ENCODE measurements around the gene SORCS1.
"Not testable (repeated sequence)": the region's sequence is repeated elsewhere in the genome, so short reads cannot be mapped to it uniquely, and the experiment has no call there.

The SORCS1 gene

GRCh38 chr10:106942035-106942662 is 222.4 kb downstream of the SORCS1 start:
- DNase-seq (ENCODE audit: low spot score) = no peak

DNA sequence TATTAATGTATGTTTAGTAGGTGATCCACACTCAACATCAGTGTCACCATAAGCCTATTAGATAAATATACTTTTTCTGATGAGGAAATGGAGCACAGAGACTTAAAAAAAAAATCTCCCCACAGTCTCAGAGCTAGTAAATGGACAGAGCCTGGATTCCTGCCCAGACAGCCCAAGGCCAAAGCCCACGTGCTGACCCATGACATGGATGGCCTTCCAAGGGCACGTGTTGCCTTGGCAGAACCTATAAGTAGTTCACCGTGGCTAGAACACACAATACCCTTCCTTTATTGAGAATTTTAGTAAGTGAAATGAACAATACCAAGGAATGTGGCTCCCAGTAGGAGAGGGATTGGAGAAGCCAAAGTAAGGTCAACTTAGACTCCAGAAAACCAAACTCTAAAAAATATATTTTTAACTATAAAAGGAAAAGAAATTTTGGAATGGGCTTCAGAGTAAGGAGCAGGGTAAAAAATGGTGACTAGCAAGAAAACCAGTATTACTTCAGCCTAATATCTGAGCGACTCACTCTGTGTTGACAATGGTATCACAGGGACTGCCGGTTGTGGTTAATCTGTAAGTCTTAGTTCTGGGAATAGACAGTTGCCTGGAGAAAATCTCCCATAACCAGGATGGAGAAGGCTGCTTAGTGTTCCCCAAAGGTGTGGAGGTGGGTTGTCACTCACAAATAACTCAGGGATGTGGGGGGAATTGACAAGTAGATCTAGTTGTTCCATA is 223.0 kb downstream of the SORCS1 start:
- DNase-seq (ENCODE audit: low spot score) = no peak

DNA sequence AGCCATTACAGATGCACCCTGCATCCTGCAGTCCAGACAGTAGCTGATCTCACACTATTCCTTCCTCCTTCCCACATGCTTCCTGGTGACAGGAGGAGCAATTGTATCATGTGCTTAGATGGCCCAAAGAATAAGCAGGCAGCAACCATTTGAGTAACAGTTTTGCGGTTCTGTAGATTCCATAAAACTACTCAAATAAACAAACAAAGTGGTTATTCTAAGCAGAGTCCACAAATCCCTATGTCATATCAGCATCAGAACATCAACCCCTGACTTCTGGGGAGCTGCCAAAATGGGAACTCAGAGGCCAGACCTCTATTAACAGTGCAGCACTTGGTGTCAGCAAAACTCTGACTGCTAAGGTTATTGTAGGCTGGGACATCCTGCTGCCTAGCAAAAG is 226.0 kb downstream of the SORCS1 start:
- no peak for DNase-seq (ENCODE audit: low spot score)

DNA sequence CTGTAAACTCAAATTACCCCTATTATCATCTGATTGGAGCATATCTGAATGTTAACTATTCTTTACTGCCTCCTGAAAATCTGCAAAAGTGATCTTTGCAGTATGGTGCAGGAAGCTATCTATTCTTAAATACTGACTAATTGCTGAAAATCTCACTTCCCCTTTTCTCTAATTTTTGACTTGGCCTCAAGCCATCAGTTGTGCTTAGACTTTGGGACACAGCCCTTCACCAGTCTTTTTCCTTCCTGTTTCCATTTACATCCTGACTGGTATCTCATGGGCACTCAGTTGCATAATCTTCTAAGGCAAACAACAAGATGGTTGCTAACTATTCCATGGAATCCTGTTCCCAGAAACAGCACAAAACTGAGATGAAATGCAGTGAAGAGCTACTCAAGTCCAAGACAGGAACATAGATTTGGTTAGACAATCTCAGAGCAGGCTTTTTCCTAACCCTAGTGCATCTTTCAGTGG is 228.5 kb downstream of the SORCS1 start:
- no peak for DNase-seq (ENCODE audit: low spot score)

DNA sequence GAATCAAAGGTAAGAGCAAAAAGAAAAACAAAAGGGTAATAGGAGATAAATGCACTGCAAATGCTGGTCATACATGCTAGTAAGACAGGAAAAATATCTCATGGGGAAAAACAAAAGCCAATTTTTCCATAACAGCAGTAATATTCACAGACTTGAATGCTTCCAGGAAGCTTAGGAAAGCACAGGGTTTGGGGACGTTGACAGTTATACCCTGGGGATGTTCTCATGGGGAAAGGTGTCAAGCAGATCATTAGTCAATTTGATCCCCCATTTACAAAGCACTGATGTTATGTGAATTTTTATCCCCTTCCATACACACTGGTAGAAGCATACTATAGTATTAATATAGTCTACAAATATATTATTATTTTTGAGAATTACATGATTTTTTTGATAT is 232.7 kb downstream of the SORCS1 start:
- DNase-seq (ENCODE audit: low spot score) = no peak

DNA sequence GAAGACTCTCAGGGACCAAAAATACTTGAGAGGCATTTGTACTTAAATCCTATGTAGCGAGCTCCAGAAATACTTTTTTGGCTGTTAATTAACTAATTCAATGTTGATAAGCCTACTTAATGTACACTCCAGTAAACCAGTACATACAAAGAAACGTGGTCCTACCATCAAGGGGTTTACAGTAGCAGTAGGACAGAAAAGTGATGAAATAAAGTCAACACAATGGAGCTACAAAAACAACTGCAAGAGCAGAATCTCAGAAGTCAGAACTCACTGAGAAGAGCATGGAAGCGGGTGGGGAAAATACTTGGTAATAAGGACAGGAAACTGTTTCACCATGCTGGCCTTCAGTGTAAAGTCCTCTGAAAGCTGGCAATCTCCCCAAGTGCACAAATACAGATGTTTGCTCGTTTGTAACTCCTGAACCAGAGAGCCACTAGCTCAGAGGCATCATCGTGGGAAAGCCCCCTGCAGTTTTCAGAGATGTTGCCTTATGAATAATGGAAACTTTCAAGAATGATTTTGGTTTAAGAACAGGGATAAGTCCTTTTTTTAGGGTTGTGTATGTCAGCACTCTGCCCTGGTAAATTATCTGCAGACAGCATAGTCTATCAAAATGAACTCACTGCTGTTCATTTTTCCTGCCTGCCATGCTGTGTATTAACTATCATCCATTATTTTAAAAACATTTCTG is 233.2 kb downstream of the SORCS1 start:
- DNase-seq (ENCODE audit: low spot score) = no peak

GRCh38 chr10:106930751-106931150 is 233.8 kb downstream of the SORCS1 start:
- DNase-seq (ENCODE audit: low spot score) = no peak

DNA sequence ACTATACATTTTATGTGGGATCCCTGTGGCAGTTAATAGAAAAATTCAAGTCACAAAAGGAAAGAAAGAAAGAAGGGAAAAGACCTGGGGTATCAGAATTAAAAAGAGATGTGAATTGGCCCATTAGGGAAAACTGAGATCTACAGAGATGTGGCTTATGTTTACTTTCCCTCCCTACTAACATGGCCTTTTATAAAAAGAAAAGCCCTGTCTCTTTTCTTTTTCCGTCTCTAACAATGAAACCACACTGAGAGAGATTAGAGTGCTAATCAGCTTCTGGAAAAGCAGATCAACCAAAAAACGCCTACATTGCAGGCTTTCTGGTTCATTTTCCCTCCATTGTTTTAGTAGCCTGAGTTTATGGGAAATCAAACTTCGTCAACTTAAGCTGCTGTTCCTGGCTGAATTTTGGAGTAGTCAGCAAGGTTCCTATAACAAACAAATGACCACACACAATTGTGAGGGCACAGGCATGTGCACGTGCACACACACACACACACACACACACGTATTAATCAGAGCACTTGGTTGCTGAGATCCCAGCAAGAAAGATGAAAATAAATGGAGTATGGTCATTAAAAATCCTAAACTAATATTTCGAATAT is 235.1 kb downstream of the SORCS1 start:
- no peak for DNase-seq (ENCODE audit: low spot score)

DNA sequence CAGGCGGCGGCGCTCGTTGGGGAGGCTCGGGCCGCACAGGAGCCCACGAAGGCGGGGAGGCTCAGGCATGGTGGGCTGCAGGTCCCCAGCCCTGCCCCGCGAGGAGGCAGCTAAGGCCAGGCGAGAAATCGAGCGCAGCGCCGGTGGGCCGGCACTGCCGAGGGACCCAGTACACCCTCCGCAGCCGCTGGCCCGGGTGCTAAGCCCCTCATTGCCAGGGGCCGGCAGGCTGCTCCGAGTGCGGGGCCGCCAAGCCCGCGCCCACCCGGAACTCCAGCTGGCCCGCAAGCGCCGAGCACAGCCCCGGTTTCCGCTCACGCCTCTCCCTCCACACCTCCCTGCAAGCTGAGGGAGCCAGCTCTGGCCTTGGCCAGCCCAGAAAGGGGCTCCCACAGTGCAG is 236.4 kb downstream of the SORCS1 start:
- DNase-seq (ENCODE audit: low spot score) = not testable (repeated sequence)

DNA sequence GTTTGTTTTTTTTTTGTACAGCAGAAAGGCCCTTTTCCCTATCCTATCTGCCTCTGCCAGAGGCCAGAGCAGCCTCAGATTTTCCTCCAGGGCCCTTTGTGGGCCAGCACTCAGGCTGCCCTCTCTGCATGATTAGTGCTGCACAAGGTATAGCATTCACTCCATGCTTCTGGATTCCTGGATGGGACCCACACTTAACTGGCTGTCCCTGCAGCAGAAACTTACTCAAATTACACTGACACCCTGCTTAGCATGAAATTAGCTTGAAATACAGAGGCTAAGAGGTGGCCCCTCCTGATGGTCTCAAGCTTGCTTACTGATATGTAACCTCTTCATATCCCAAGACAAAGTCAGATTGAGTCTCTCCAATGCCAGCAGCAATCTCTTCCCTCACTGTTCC is 239.3 kb downstream of the SORCS1 start:
- DNase-seq (ENCODE audit: low spot score) = no peak

DNA sequence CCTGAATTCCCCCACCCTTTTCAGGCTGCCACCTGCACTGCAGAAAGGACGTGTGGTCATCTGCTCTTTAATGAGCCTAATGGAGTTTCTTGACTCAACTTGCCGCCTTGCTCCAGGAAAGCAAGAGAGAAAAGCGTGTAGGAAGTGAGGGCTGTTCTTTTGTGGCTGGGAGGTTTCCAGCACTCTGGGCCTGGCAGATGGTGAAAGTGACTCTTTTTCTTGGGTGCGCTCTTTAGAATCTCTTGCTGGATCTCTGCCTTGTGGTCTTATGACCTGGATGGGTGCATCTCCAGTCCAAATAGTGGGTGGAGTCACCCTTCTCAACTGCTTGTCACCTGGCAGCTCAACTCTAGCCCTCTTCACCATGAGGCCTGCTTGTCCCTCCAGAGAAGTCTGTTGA is 244.0 kb downstream of the SORCS1 start:
- DNase-seq (ENCODE audit: low spot score) = no peak

GRCh38 chr10:106919871-106920282 is 244.6 kb downstream of the SORCS1 start:
- DNase-seq (ENCODE audit: low spot score) = no peak

- no peak for DNase-seq (ENCODE audit: low spot score)
These were observed 247.0 kb downstream of the SORCS1 start for GRCh38 chr10:106917452-106918055.

DNA sequence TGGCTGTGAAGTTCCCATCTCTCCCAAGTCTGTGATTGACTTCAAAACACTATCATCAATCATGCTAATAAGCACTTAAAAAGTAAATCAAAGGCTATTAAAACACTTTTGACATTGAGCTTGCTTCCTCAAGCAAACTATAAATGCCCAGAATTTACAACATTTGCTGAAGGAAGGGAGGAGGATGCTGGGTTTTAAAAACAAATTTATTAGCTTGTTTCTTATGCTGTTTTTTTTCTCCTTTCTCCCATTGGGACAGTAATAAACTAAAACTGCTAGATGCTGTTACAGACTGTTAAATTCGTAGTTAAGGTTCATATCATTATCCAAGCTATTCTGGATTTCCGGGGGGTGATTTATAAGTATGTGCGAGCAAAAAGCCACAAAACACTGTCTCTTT is 250.5 kb downstream of the SORCS1 start:
- no peak for DNase-seq (ENCODE audit: low spot score)

- DNase-seq (ENCODE audit: low spot score) = no peak
These were observed 251.2 kb downstream of the SORCS1 start for GRCh38 chr10:106913348-106913747.

GRCh38 chr10:106911096-106911495 is 253.4 kb downstream of the SORCS1 start:
- DNase-seq (ENCODE audit: low spot score) = no peak

DNA sequence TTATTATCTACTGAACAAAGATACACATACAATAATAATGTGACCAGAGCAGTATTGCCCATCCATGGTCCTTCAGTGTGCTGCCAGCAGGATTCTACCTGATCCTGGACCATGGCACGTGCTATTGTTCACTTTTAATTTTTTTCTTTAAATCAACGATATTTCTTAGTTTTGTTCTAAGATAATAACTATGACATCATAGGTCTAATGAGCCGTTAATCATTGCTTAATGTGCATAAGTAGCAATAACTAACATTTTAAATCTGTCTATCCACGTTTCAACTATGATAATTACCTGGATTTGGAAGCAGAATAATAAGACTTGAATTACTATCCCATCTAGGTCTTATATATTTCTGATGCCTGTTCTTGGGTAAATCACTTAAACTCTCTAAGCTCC is 253.8 kb downstream of the SORCS1 start:
- DNase-seq (ENCODE audit: low spot score) = no peak

DNA sequence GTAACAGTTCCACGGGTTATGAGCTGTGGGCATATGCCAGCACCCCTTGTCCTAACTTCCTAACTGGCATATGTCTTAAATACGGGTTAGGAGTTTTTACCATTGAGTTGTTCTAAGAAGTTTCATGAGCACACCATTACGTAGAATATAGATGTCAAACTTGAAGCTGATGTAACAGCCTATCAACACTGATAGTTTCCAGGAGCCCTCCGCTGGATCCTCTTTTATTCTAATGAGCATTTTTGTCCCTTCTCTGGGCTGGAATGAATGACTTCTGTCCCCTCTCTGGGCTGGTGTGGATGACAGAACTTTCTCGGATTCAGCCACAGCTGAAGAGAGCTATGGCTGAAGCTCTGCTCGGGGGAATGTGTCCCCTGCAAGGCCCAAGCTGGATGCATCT is 256.3 kb downstream of the SORCS1 start:
- no peak for DNase-seq (ENCODE audit: low spot score)

GRCh38 chr10:106904209-106904608 is 260.3 kb downstream of the SORCS1 start:
- DNase-seq (ENCODE audit: low spot score) = no peak

DNA sequence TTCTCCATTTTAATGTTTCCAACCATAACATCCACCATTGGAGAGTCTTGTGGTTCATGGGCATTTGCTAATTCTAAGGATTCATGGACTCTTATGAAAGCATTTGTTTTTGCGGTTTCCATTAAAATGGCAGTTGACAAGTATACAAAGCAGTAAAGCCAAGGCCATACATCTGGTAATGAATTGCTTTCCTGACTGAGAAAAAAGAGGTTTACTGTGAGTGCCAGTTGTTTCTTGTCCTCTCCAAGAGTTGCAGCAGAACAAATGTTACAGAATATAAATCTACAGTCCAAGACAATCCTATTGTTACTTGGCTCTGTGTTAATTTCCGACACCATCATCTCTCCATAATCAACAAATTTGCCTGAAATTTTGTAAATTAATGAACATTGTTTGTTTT is 261.3 kb downstream of the SORCS1 start:
- DNase-seq (ENCODE audit: low spot score) = no peak

- no peak for DNase-seq (ENCODE audit: low spot score)
These were observed 264.4 kb downstream of the SORCS1 start for GRCh38 chr10:106900016-106900652.

DNA sequence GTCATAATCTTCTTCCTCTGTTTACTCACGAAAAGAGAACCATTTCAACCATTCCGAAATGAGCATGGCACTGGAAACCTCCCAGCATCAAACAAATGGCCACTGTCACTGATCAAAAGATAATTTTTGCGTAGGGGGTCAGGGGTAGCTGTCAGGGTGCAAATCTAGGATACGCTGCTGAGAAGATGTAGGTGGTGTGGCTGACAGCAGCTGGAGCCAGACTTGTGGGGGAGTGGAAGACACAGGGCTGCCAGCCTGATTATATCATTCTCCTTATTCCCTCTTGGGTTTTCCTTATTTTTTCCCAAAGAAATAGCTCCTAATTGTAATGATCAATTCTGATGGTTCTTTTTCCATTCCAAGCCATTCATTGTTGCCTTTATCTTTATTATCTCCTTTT is 266.1 kb downstream of the SORCS1 start:
- DNase-seq (ENCODE audit: low spot score) = no peak
